ENCODE results near the gene NCOA6.
"Not testable (repeated sequence)": the region's sequence is repeated elsewhere in the genome, so short reads cannot be mapped to it uniquely, and the experiment has no call there.

The NCOA6 gene

DNA sequence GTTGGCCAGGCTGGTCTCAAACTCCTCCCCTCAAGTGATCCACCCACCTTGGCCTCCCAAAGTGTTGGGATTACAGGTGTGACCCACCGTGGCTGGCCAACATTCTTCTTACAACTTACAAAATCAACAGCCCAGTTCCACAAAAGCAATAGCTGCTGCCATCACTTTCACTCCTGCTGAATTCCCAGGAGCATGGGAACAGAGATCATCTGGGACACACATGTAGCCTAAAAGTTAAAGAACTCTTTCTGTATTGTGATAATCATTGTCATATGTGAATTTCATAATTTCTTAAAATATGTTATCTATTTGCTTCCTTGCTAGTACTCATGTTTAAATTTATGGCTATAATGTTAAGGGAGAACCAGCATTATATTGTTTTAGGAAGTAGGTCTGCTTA, 51.7 kb downstream of the NCOA6 start:
- DNase-seq = no peak

DNA sequence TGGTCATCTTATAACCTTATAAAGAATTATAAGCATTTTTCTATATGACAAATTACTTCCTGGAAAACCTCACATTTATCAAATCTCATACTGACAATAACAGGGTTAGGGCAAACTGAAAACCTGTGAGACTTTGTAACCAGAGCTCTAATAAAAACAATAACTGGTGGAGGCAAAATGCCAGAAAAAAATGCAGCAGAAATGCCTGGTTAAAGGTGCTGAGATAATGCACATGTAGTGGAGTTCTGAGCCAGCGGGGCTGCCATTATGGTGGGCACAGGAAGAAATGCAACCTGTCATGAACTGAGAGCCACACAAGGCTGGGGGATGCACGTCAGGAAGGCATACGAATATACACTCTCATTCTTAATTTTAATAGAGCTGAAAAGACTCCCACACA, 53.0 kb downstream of the NCOA6 start:
- no peak for DNase-seq

DNA sequence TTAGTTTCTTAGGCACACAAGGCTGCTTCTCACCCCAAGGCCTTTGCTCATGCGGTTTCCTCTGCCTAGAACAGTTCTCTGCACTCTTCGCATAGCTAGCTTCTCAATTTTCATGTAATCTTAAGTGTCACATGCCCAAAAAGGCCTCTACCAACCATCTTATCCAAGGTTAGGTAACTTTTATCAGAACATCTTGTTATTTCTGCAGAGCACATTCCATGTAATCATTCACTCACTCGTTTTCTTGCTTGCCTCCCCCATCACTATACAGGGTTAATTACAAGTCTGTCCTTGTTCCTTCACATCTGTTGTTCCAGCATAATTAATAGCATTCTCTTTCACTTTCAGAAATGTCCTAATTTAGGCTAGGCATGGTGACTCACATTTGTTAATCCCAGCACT, 53.8 kb downstream of the NCOA6 start:
- no peak for DNase-seq

DNA sequence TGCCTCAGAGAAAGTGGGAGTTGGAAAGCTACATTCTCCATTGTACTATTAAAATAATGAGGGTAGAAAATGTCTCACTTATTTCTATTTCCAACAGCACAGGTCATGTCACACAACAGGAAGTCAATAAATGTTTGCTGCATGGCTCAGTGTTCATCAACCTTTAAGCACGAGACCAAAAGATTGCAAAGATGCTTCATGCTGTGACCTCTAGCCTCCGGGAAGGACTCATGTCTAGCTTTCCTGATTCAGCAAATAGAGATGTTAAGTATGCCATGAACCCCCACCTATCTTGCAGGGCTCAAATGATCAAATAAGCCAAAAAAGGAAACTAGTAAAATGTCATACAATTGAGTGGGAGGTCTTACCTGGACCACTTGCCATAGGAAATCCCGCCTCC, 57.4 kb downstream of the NCOA6 start:
- no peak for DNase-seq

DNA sequence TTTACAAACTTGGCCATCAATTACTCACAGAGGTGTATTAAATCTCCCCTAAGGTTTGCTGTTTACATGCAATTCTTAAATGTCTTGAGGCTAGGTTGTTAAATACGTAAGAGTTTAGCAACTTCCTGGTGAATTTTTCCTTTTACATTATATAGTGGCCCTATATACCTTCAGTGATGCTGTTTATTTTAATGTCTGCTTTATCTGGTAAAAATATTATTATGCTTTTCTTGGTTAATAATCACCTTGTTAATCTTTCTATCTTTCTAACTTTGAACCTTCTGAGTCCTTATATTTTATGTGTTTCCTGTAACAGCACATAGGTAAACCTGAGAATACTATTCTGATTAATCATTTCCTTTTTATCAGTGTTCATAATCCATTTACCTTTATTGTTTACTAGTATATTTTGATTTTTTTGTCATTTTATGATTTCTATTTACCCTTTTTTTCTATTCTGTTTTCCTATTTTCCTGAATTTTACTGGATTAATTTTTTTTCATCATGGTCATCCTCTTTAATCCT, 63.4 kb downstream of the NCOA6 start:
- DNase-seq = no peak

DNA sequence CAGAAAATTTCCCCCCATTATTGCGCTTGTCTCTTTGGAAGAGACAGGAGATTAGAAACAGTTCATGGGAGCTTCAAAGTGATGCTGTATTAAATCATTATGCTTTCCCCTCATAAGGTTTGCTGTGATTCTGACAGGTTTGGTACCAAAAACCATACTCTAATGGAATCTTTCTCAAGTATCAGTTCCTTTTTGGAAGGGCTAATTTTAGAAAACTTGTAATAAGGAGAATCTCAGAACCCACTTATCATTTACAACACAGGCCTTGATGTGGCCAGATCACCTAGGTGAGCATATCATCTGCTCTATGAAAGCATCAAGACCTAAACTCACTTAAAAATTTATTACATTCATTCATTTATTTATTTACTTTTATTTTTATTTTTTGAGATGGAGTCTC, 70.1 kb downstream of the NCOA6 start:
- no peak for DNase-seq

DNA sequence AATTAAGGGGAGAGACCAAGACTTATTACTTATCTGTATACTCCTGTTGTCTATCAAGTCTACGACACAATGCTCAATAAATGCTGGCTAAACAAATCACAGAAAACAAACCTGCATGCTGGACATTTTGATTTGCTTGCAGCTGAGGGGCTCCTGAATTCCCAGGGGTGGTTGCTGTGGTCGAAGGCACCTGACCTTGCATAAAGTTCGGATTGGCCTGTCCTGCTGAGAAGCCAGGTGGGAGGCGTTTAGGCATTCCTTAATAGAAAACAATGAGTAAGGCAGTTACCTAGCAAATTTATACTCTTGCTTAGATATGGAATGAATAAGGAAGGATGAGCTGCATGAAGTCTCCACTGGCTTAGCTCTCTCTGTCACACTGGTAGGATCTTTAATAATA, 70.8 kb downstream of the NCOA6 start:
- no peak for DNase-seq

DNA sequence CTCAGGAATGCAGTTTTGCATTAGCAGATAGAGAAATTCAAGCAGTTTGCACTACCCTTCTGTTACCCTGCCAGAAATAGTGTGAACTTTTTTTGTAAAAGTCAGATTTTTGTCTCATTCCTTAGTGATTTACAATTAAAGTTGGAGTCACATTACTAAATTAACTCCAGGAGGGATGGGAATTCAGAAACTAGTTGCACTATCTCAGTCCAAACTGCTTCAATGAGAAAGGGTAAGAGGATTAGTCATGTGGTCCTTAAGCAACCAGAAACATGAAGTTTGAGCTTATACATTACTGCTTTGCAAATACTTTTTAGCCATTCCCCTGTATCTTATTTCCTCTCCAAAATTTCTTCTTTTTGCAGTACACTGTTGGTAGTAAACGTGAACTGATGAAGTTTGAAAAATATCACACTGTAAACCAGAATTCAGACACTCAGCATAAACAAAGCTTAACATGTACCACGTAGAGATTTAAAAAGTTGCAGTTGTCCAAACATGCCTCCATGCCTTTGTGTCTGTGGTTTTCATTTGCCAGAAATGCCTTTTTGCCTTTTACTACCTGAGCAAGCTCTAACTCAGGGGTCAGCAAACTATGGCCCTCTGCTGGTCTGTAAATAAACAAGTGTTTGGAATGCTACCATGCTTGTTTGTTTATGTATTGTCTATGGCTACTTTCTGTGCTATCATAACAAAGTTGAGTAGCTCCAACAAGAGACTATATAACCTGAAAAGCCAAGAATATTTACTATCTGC, 71.6 kb downstream of the NCOA6 start:
- DNase-seq = no peak

DNA sequence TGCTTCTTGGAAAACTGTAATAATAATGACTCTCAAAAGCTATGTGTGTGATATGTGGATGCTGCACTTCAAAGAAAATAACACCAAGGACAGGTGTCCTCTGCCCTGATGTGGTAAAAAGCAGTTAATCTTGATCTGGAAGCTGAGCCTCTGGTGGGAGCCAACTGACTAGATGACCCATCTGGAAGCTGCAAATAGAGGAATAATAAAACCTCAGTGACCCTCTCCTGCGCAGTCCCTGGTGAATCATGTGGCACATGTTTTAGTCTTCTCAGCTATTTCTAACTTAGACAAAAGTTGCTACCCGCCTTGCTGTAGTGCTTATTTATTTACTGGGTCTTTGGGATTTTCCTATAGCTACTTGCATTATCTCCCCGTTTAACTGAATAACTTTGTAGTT, 74.0 kb downstream of the NCOA6 start:
- DNase-seq = no peak

DNA sequence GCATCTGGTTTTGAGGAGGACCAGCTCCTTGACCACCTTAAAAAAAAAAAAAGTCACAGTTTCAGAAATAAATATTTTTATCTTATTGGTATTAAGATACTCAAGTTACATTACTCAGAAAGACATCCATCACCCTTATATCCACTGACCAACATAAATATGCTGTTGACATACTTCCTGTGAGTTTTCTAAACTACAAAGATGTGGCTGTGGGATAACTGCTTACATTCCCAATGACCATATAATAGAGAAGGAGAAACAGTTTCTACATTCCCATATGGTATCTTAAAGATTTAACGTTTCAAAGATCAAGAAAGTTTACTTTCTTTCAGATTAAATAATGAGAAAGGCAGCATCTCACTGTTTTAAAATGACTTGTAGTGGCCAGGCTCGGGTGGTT, 75.0 kb downstream of the NCOA6 start:
- no peak for DNase-seq

DNA sequence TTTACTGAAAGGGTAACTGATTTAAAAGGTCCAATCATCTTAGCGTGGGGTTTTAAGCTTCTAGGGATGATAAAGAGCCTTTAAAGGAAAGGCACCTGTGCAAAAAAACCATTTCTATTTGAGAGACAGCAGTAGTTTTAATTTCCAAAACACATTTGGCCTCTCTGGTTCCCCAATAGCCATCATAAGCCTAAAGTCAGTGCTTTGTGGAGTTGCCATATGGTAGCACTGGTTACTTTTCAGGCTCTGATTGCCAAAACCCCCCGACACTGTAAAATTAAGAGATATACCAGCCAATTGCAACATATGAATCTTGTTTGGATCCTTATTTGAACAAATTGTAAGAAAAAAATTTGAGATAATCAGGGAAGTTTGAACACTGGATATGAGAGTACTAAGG, 76.7 kb downstream of the NCOA6 start:
- DNase-seq = no peak

DNA sequence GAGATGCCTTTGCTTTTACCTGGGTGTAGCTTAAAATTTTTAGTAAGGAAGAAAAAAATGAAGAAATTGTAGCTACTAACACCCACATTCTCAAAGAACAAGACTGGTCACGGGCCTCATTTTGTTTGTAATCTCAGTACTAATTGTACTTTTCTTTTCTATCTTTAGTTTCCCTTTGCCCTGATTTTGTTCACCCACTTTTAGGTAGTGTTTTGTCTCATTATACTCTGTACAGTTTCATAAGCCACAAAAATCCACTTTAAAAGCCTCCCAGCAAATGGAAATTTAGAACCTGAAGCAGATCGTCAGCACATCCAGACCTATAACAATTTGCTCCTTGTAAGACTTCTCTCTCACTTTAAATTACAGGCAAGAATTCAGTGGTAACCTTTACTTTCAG, 78.0 kb downstream of the NCOA6 start:
- DNase-seq = no peak

DNA sequence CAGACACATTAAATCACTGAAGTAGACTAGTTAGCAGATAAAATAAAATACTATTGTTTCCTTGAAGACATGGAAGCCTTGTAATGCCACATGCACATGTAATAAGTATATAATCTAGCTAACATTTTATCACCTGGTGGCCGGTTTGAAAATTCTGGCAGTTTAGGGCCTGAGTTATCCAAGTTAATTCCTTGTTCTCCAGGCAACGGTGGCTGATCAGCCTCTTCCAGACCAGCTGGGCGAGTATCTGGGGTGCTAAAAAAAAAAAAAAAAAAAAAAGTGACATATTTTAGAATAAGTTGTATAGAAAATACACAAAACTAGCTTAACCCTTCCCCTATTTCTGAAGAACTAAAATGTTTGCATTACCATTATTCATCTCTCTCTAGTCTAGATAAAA, 78.8 kb downstream of the NCOA6 start:
- DNase-seq = no peak

DNA sequence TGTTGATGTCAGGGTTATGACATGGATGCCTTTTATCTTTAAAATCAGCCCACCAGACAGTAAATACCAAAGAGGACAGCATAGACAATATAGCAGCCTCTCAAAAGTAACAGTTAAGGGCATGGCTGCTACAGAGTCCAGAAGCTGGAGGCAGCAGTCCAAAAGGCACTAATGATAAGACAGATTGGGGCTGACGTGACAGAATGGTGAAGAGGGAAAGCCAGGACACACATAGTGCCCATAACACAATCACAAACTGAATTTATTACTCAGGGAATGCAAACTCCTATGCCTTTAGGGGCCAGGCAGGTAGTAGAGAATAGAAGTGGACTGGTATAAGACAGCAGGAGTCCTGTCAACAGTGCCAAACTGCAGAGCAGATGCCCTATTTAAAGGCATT, 80.6 kb downstream of the NCOA6 start:
- DNase-seq = no peak

DNA sequence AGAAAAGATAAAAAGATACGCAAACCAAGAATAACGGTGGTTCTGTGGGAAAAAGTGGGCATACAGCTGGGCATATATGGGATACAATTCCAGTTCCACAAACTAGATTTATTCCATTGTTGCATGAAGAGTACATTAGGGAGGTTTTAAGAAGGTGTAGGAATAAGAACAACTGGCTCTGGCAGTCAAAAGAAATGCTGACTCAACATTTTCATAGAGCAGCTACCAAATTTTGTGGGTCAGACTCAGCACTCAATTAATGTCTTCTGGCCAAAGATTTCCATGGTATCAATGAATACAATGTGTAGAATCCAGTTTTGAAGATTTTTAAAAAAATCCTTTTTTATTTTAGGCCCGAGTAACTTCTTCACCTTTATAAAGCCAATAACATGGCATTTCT, 81.1 kb downstream of the NCOA6 start:
- DNase-seq = no peak

DNA sequence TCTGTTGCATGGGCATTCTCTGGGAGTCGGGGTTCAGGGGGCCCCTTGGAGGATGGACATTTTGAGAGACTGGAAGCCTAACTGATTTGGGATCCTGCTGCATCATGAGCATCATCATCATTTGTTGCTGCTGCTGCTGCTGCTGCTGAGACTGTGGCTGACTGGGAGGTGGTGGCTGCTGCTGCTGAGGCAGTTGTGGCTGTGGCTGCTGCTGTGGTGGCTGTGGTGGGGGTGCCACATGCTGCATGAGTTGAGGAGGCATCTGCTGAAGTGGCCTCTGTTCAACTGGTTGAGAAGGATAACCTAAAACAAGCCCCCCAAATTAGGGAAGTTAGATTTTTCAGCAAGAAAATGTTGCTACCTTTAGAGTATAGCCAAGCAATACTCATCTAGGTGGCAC, 82.4 kb downstream of the NCOA6 start:
- DNase-seq = no peak

DNA sequence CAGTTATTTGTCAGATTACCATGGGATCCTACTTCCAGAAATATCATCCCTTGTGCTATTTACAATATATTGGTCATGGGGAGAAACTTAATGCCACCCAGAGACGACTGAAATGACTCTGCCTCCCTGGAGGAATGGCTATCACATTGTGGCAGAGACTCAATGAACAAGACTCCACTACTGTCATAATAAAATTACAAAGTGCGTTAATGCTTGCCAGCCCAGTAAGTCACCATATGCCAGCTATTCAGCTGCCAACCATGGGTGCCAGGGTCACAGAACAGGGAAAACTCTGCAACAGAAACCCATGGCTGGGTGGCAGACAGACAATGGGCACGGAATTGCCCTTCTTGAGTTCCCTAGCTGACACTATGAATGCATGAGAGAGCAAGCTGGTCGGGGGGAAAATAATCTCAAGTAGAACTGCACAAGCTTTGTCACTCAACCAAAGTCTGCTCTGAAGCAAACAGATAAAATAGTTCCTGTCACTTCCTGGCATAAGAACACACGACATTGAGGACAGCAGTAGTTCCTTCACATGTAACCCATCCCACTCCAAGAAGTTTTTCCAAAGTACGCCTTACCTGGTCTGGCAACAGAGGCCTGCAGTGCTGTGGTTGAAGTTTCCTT, 89.2 kb downstream of the NCOA6 start:
- DNase-seq = no peak

DNA sequence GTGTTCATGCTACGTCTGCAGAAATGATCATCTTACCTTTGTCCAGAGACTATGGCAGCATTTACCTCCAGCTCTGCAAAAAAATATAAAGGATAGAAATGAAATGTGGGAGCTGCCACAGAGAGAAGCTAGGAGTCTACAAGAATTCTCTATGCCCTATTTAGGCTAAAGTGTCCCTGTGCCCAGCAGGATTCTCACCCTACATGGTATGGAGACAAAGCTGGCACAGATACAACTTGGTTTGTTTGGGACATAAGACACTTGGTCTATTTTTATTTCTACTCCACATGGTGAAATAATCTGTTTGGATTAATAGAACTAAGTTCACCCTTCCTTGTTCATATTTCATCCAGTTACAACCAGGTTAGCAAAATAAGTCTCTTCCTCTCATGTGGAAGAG, 92.9 kb downstream of the NCOA6 start:
- no peak for DNase-seq

DNA sequence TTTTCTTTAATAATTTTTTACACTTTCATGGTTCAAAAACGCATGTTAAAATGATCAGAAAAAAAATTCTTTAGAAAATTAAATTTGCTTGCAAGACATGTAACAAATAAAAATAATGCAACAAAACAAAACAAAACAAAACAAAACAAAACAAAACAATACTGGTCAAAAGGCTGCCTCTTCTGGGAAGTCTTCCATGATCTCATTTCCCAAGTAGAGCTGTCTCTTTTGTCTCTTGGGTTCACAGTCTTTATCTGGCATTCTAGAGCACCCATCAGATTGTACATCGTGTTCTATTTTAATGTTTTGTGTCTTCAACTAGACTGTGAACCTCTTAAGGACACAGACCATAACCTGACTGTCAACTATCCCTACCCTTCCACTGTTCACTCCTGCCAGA, 96.0 kb downstream of the NCOA6 start:
- DNase-seq = no peak

DNA sequence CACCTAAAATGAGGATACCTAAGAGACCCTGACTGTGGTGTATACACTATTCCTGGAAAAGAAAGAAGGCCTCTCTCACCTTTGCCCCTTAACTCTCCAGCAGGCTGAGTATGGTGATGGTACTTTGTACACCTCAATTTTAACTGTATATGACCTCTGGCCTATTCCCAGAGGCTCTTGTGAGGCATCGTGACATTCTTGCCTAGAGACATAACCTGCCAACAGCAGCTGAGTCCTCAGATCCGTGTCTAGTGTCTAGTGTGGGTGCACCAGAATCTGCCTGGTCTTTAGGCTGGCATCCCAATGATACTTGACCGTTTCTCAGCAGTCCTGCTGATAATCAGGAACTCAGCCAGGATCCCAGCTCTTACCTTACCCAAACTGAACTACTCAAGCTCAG, 101.3 kb downstream of the NCOA6 start:
- DNase-seq = no peak

DNA sequence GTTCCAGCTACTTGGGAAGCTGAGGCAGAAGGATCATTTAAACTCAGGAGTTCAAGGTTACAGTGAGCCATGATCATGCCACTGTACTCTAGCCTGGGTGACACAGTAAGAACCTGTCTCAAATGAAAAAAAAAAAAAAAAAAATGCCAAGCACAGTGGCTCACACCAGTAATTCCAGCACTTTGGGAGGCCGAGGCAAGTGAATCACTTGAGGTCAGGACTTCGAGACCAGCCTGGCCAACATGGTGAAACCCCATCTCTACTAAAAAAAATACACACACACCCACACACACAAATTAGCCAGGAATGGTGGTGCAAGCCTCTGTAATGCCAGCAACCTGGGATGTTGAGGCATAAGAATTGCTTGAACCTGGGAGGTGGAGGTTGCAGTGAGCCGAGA, 102.9 kb downstream of the NCOA6 start:
- not testable (repeated sequence) for DNase-seq

DNA sequence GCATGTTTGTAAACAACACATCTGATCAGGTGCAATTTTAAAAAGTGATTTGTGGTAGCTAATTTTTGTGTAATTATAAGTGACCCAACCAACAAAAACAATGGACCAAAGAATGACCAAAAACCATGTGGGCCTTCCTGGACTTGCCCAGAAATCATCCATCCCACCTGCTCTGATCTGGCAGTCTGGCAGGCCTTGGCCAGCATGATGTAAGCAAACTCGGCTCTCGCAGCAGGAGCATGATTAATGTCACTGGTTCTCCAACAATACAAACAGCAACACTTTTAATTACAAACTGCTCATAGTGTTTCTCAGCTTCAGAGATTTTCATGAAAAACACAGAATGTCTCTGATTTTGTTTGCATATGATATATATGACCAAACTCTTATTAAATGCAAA, 105.2 kb downstream of the NCOA6 start:
- DNase-seq = no peak

DNA sequence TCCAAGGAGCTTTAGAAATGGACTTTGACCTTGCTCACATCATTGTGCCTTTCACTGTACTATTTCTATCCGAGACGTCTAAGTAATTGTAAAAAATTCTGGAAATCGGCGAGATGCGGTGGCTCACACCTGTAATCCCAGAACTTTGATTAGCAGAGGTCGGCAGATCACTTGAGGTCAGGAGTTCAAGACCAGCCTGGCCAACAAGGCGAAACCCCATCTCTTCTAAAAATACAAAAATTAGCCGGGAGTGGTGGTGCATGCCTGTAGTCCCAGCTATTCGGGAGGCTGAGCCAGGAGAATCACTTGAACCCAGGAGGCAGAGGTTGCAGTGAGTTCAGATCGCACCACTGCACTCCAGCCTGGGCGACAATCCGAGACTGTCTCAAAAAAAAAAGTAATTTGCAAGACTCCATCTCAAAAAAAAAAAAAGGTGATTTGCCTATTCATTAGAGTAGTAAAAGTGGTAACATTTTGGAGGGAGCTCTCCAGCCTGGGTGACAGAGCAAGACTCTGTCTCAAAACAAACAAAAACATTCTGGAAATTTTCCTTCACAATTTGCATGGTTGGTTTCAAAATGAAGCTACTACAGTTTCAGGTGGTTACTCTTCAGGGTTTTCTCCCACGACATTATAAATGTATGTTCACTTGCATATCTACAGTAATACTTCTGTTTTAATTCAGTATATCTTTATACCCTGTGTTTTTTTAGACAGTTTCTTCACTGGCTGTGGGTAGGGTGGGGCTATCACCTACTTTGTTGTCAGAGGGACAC, 106.0 kb downstream of the NCOA6 start:
- DNase-seq = not testable (repeated sequence)
